ENCODE data around the gene TFPT.

Gene TFPT

GRCh38 chr19:54115109-54116063 lies at the start of gene TFPT, which contains the start of gene PRPF31:
Gene TFPT (minus strand): TSS chr19:54115657. CDS start chr19:54115269, 388 bp downstream.
Gene PRPF31 (plus strand): TSS chr19:54115754. CDS start chr19:54118279, 2,525 bp downstream.
- DNase-seq, result peak; percentile 96

DNA sequence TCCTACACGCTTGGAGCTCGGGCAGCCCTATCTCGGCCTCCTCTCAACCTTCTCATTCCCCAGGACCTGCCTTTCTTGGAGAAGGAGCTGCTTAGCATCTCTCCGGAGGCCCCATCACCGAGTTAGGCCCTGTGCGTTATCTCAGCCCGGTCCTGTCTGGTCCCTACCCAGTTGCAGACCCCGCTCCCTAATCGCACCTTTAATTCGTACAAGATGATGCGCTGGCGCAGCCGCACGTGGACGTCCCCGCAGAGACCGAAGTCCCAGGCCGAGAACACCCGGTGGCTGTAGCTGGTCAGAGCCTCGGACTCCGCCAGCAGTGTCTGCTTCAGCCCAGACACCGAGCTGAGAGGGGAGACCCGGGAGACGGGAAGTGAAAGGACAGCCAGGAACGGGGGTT lies 49.8 kb upstream of the TFPT start:
- no peak for DNase-seq

- no peak for DNase-seq
Observed at GRCh38 chr19:54164369-54165068, 49.1 kb upstream of the TFPT start.

DNA sequence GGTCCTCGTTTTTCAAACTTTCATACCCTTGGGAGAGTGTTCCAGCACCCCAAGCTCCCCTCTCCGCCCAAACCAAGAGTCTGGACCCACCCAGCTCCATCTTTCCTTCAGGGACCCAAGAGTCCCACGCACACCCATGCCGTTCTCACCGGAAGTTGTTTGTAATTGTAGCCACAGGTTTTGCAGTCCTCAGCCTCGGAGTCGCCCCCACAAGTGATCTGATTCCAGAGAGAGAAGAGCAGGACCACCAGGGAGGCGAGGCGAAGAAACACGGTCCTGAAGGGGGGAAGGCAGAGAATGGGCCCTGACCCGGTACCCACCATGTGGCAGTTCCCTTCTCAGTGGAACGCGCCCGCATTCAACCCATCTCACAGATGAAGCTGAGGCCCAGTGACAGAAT lies 47.4 kb upstream of the TFPT start:
- no peak for DNase-seq

- DNase-seq, result peak; percentile 17
Observed at GRCh38 chr19:54162241-54162805, 46.9 kb upstream of the TFPT start.

GRCh38 chr19:54160854-54161253 lies 45.4 kb upstream of the TFPT start:
- DNase-seq, result peak; percentile 42

GRCh38 chr19:54160182-54160811 lies 44.8 kb upstream of the TFPT start:
- peak; percentile 76 for DNase-seq

GRCh38 chr19:54159352-54160181 lies 44.1 kb upstream of the TFPT start, which contains the start of gene LENG1:
Gene LENG1 (minus strand): TSS chr19:54159721. CDS start chr19:54159695, 26 bp downstream.
- DNase-seq, result peak; percentile 99

DNA sequence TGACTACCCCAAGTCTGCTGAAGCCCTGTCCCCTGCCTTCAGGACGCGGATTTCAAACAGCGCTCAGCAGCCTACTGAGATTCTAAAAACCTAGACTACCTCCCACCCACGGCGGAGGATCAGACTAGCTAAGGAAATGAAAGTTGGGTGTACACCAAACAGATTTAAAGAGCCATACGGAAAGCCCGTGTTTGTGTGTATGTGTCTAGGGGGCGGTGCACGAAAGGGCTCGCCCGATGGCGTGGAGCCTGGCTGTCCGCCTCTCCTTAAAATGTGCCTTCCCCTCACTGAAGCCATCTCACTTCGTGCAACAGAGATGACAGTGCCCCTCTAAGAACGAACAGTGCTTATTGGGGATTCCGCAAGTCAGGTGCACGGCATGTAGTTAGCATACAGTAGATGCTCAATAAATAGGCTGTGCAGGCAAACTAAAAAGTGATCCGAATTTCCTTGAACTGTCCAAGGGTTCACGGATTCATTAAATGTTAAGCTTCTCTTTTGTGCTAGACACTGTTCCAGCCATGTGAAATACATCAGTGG lies 43.4 kb upstream of the TFPT start:
- DNase-seq, result no peak

GRCh38 chr19:54156953-54157352 lies 41.5 kb upstream of the TFPT start:
- no peak for DNase-seq

DNA sequence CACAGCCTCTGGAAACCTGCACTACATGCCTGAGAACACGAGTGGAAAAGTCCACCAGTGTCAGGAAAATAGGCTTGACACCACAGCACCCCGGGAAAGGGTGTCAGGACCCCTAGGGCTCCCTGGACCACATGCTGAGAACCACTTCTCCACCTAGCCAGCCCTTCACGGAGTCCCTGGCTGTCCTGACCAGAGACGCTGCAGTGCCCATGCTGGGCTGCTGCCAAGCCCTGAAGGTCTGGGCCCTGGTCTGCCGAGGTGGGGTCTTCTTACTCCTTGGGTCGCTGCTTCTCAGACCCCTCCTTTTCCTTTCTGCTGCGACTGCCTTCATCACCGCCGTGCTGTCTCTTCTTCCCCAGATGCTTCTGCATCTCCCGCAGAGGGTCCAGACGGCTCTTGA lies 41.0 kb upstream of the TFPT start:
- no peak for DNase-seq

DNA sequence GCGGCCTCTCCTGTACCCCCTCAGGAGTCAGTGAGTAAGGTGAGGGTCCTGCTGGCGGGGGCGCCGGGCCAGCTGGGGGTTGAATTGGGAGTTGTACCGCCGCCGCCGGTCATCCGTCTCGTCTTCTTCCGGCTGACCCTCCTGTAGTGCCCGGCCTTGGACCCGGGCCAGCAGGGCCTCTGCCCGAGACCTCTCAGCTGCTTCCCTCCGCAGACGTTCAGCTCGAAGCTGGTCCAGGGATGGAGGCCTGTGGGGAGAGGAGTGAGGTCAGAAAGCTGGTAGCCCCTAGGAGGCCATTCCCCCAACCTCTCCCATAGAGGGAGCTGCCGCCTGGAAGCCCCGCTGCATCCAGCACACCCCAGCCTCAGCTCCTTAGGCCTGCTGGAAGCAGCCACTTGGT lies 40.2 kb upstream of the TFPT start:
- DNase-seq, result no peak

DNA sequence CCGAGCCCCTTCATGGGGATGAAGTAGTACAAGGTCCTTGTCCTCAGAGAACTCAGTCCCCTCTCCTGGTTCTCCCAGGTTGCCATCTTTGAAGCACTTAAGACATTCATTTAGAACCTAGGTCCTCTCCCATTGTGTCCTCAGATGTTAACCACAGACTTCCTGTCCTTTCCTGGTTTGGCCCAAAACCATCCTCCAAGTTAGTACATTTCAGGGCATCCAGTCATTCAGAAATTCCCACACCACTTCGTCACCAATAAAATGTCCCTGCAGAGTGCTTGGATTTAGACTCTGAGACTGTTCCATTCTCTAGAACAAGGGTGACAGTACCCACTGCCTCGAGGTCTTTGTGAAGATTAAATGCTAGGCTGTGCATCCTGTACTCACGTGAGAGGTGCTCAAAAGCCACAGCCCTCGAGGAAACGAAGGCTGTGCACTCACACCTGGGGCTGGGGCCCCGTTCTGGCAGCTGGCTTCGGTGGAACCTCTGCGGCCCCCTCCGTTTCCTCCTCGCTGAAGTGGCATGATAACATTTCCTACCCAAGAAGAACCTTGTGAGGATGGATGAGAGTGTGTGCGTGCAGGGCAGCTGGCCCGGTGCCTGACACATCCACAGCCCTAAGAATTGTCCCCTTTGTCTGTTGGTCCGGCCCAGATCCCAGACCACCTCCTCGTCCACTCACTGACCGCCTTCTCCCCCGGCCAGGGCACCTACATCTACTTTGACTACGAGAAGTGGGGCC lies 39.3 kb upstream of the TFPT start:
- DNase-seq, result no peak

DNA sequence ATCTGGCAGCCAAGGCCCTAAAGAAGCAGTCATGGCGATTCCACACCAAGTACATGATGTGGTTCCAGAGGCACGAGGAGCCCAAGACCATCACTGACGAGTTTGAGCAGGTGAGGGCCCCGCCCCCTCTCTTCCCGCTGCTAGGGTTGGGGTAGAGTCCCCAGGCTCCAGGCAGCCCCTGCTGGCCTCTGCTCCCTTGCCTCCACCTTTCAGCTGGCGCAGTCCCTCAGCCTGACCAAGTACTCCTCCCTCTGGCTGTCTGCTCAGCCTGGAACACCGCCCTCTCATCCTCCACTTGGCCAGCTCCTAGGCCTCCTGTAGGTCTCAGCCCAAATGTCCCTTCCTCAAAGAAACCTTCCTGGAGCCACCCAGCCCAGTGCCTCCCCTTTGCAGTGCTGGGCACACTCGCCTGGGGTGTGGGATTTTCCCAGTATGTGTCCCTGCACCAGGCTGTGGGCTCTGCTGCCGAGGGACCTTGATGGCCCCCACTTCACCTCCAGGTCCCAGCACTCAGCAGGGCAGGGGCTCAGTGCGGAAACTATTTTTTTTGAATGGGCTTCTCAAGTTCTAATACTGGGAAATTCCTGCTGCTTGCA lies 38.4 kb upstream of the TFPT start:
- no peak for DNase-seq

DNA sequence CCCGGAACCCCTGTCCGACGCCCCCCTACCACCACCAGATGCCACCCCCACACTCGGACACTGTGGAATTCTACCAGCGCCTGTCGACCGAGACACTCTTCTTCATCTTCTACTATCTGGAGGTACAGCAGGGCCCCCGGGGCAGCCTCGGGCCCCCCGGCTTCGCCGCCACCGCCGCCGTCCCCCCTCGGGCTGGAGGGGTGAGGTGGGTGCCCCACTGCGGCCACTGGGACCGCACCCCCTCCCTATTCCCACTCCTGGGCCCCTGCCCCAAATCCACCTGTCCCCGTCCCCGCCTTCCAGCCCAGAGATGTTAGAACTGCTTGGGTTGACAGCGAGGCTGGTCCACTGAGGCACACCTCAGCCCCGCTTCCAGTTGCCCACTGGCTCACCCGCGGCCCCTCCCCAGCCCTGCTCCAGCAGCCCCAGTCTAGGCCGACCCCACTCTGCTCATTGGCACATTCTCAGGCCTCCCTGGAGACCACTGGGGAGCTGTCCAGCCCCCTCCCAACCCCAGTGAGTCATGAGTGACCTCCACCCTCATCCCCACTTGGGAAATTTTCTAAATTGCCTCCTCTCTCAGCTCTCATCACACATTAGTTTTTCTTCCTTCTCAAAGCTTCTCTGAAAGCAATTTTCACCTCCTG lies 37.5 kb upstream of the TFPT start:
- no peak for DNase-seq

GRCh38 chr19:54152267-54152666 lies 36.8 kb upstream of the TFPT start:
- DNase-seq, result no peak

DNA sequence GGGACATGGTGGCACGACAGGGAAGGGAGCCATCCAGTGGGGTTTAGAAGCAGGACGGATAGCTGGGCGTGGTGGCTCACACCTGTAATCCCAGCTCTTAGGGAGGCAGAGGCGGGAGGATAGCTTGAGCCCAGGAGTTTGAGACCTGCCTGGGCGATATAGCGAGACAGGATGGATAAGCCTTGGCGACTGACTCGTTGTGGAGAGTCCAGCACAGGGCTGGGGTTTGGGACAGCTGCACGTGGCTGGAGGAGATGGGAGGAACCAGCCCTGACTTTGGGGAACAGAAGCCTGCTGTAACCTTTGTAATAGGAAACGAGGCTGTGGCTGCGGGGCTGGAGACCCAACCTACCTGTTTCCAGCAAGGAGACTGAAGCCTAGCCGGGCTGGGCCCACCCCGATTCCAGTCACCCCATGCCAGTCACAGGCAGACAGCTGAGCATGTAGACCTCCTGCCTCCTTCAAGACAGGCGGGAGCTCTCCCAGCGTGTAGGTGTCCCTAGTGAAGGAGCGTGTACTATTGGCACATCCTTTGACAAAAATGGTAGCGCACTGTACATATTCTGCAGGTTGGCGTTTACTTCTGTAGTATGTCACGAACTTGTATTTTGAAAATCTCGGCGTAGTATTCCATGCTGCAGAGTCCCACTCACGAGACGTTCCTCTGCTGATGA lies 36.0 kb upstream of the TFPT start:
- DNase-seq, result no peak

GRCh38 chr19:54149021-54149812 lies 33.8 kb upstream of the TFPT start:
- no peak for DNase-seq

DNA sequence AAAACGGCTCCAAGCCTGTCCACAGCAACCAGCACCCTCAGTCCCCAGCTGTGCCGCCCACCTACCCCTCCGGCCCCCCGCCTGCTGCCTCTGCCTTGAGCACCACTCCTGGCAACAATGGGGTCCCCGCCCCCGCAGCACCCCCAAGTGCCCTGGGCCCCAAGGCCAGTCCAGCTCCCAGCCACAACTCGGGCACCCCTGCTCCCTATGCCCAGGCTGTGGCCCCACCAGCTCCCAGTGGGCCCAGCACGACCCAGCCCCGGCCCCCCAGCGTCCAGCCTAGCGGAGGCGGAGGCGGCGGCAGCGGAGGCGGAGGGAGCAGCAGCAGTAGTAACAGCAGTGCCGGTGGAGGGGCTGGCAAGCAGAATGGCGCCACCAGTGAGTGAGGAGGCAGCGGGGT lies 32.7 kb upstream of the TFPT start:
- no peak for DNase-seq
